Left ventricle myocardium superior (tissue), 1 donor: Measurements from ENCODE around the gene TP53RK. TPM values are rescaled to one million over a fixed set of nuclear protein-coding genes. Genes with fewer than 3 reads are reported as not detected.

Source experiments
- total RNA-seq: library from RNA; stranded (reverse); fragmentation: NEBNext Ultra II Directional; extraction: Animal tissue kit (Norgen Biotek cat#: 25700); gene quantifications from one replicate; pipeline ENCODE4 v1.2.1, GENCODE V29; 2021
- donor health status: DM: no; HTN: yes; CAD: no; lungs with severe emphysema.

Gene TP53RK
- total RNA-seq, 1 donor from 2014 or later, result 6.1 TPM

Other genes with a start within 250 kb of the TP53RK start
- gene ZNF334, start 175.9 kb downstream of the TP53RK start, total RNA-seq, result 0.52 TPM
- not detected for gene OCSTAMP, start 138.8 kb downstream of the TP53RK start, total RNA-seq
- 0.12 TPM for gene SLC13A3, start 38.0 kb downstream of the TP53RK start, total RNA-seq
- 1.9 TPM for gene SLC2A10, start 20.2 kb upstream of the TP53RK start, total RNA-seq
- gene EYA2, start 205.4 kb upstream of the TP53RK start, total RNA-seq, result 1.4 TPM